Activated T-cell treated with anti-CD3 and anti-CD28 coated beads, Interleukin-2, amount 50 U/mL, for 24 hours (primary cell): ENCODE results near the gene RGS12.

Experiments used
- DNase-seq: peaks from one replicate; pipeline ENCODE4 v3.0.0-alpha.2; 2020
- H3K27ac Mint-ChIP-seq: 2 replicates; pipeline ENCODE4 v1.8.0; 2020; ENCODE audit warnings: mild to moderate bottlenecking, mixed read lengths
- H3K27me3 Mint-ChIP-seq: 2 replicates; pipeline ENCODE4 v1.8.0; 2020; ENCODE audit warnings: mixed read lengths
- H3K36me3 Mint-ChIP-seq: 2 replicates; pipeline ENCODE4 v1.8.0; 2020; ENCODE audit warnings: low read depth, mixed read lengths
- H3K4me1 Mint-ChIP-seq: 2 replicates; pipeline ENCODE4 v1.8.0; 2020; ENCODE audit warnings: low read depth, mixed read lengths
- H3K4me3 Mint-ChIP-seq: 2 replicates; pipeline ENCODE4 v1.8.0; 2020; ENCODE audit warnings: mild to moderate bottlenecking, moderate library complexity, mixed read lengths
- H3K9me3 Mint-ChIP-seq: 2 replicates; pipeline ENCODE4 v1.8.0; 2020; ENCODE audit warnings: mixed read lengths

The RGS12 gene

GRCh38 chr4:3263053-3263875, 29.6 kb upstream of the RGS12 start:
- no peaks in the 10 kb centered on the region for H3K27me3 Mint-ChIP-seq
- H3K9me3 Mint-ChIP-seq = no peaks in the 10 kb centered on the region
- H3K36me3 Mint-ChIP-seq = no peaks in the 10 kb centered on the region
- no peak overlapping the region for H3K27ac Mint-ChIP-seq
- H3K4me1 Mint-ChIP-seq = no peaks in the 10 kb centered on the region
- no peak overlapping the region for H3K4me3 Mint-ChIP-seq
- DNase-seq = peak; percentile 11

GRCh38 chr4:3263876-3264193, 29.0 kb upstream of the RGS12 start:
- Mint-ChIP-seq H3K36me3 (no peaks in the 10 kb centered on the region), H3K4me3 (no peak overlapping the region), H3K27ac (no peak overlapping the region), H3K27me3 (no peaks in the 10 kb centered on the region), H3K4me1 (no peaks in the 10 kb centered on the region), H3K9me3 (no peaks in the 10 kb centered on the region)
- no peak for DNase-seq

GRCh38 chr4:3266076-3266475, 26.7 kb upstream of the RGS12 start:
- Mint-ChIP-seq H3K27me3 (no peaks in the 10 kb centered on the region), H3K4me1 (no peaks in the 10 kb centered on the region), H3K36me3 (no peaks in the 10 kb centered on the region), H3K4me3 (no peak overlapping the region), H3K9me3 (no peaks in the 10 kb centered on the region), H3K27ac (no peak overlapping the region)
- DNase-seq = peak; percentile 14

GRCh38 chr4:3267576-3268394, 25.0 kb upstream of the RGS12 start:
- no peak overlapping the region for H3K4me3 Mint-ChIP-seq
- H3K36me3 Mint-ChIP-seq = no peaks in the 10 kb centered on the region
- H3K4me1 Mint-ChIP-seq = no peaks in the 10 kb centered on the region
- no peak overlapping the region for H3K27ac Mint-ChIP-seq
- no peaks in the 10 kb centered on the region for H3K27me3 Mint-ChIP-seq
- DNase-seq = no peak
- H3K9me3 Mint-ChIP-seq = no peaks in the 10 kb centered on the region

- Mint-ChIP-seq H3K27me3 (no peaks in the 10 kb centered on the region), H3K9me3 (no peaks in the 10 kb centered on the region), H3K4me1 (no peaks in the 10 kb centered on the region), H3K36me3 (no peaks in the 10 kb centered on the region), H3K27ac (no peak overlapping the region), H3K4me3 (no peak overlapping the region)
- no peak for DNase-seq
Measured at GRCh38 chr4:3268395-3269104, 24.3 kb upstream of the RGS12 start.

- no peaks in the 10 kb centered on the region for H3K36me3 Mint-ChIP-seq
- H3K27me3 Mint-ChIP-seq = no peaks in the 10 kb centered on the region
- DNase-seq = no peak
- no peak overlapping the region for H3K27ac Mint-ChIP-seq
- H3K9me3 Mint-ChIP-seq = no peaks in the 10 kb centered on the region
- no peaks in the 10 kb centered on the region for H3K4me1 Mint-ChIP-seq
- no peak overlapping the region for H3K4me3 Mint-ChIP-seq
Measured at GRCh38 chr4:3269105-3269927, 23.5 kb upstream of the RGS12 start.

- H3K4me1 Mint-ChIP-seq = no peaks in the 10 kb centered on the region
- DNase-seq = no peak
- no peak overlapping the region for H3K4me3 Mint-ChIP-seq
- no peaks in the 10 kb centered on the region for H3K36me3 Mint-ChIP-seq
- no peaks in the 10 kb centered on the region for H3K27me3 Mint-ChIP-seq
- no peaks in the 10 kb centered on the region for H3K9me3 Mint-ChIP-seq
- no peak overlapping the region for H3K27ac Mint-ChIP-seq
Measured at GRCh38 chr4:3269991-3270611, 22.7 kb upstream of the RGS12 start.

GRCh38 chr4:3271131-3271530, 21.7 kb upstream of the RGS12 start:
- no peak for DNase-seq
- no peak overlapping the region for H3K4me3 Mint-ChIP-seq

GRCh38 chr4:3276986-3277385, 15.8 kb upstream of the RGS12 start:
- Mint-ChIP-seq H3K27ac (no peak overlapping the region), H3K27me3 (no peaks in the 10 kb centered on the region), H3K9me3 (no peaks in the 10 kb centered on the region), H3K4me3 (no peak overlapping the region), H3K36me3 (no peaks in the 10 kb centered on the region), H3K4me1 (no peaks in the 10 kb centered on the region)
- DNase-seq = no peak

More at GRCh38 chr4:3271131-3271530, 21.7 kb upstream of the RGS12 start:
- Mint-ChIP-seq H3K27ac (no peak overlapping the region), H3K27me3 (no peaks in the 10 kb centered on the region), H3K4me1 (no peaks in the 10 kb centered on the region), H3K36me3 (no peaks in the 10 kb centered on the region), H3K9me3 (no peaks in the 10 kb centered on the region)

GRCh38 chr4:3280466-3280865, 12.4 kb upstream of the RGS12 start:
- no peak for DNase-seq
- Mint-ChIP-seq H3K4me3 (no peak overlapping the region), H3K27ac (no peak overlapping the region), H3K36me3 (no peaks in the 10 kb centered on the region), H3K9me3 (peaks cover 4% of the 10 kb centered on the region), H3K27me3 (no peaks in the 10 kb centered on the region), H3K4me1 (no peaks in the 10 kb centered on the region)

- Mint-ChIP-seq H3K27ac (no peak overlapping the region), H3K4me3 (no peak overlapping the region), H3K4me1 (peaks cover 3% of the 10 kb centered on the region), H3K27me3 (peaks cover 15% of the 10 kb centered on the region), H3K36me3 (no peaks in the 10 kb centered on the region), H3K9me3 (peaks cover 4% of the 10 kb centered on the region)
- no peak for DNase-seq
Measured at GRCh38 chr4:3283483-3283882, 9.3 kb upstream of the RGS12 start.

GRCh38 chr4:3283916-3284315, 8.9 kb upstream of the RGS12 start:
- peaks cover 3% of the 10 kb centered on the region for H3K4me1 Mint-ChIP-seq
- H3K36me3 Mint-ChIP-seq = no peaks in the 10 kb centered on the region
- H3K27me3 Mint-ChIP-seq = peaks cover 15% of the 10 kb centered on the region
- DNase-seq = no peak
- H3K27ac Mint-ChIP-seq = no peak overlapping the region
- peaks cover 4% of the 10 kb centered on the region for H3K9me3 Mint-ChIP-seq
- no peak overlapping the region for H3K4me3 Mint-ChIP-seq

GRCh38 chr4:3284734-3285557, 7.9 kb upstream of the RGS12 start:
- Mint-ChIP-seq H3K4me3 (no peak overlapping the region), H3K27ac (no peak overlapping the region)

More at GRCh38 chr4:3284734-3285557, 7.9 kb upstream of the RGS12 start:
- H3K4me1 Mint-ChIP-seq = peaks cover 3% of the 10 kb centered on the region
- H3K27me3 Mint-ChIP-seq = peaks cover 15% of the 10 kb centered on the region
- DNase-seq = peak; percentile 11
- no peaks in the 10 kb centered on the region for H3K36me3 Mint-ChIP-seq
- H3K9me3 Mint-ChIP-seq = peaks cover 4% of the 10 kb centered on the region
